ENCODE results near the gene CLDN3. TPM values are rescaled to one million over a fixed set of nuclear protein-coding genes. Genes with fewer than 3 reads are reported as not detected.
"Not testable (repeated sequence)": the region's sequence is repeated elsewhere in the genome, so short reads cannot be mapped to it uniquely, and the experiment has no call there.

CLDN3 gene
- total RNA-seq, 2 donors from 2014 or later = not detected

GRCh38 chr7:73789051-73789450 is 19.0 kb upstream of the CLDN3 start:
- Mint-ChIP-seq H3K4me3 (no peak overlapping the region), H3K27me3 (no peaks in the 10 kb centered on the region), H3K4me1 (no peaks in the 10 kb centered on the region), H3K27ac (no peak overlapping the region), H3K9me3 (no peaks in the 10 kb centered on the region), H3K36me3 (ENCODE audit: low read depth) (no peaks in the 10 kb centered on the region)
- ATAC-seq (replicated peaks) = no peak

- not testable (repeated sequence) for ATAC-seq (replicated peaks); H3K36me3 Mint-ChIP-seq (ENCODE audit: low read depth); H3K27ac Mint-ChIP-seq; H3K4me1 Mint-ChIP-seq; H3K4me3 Mint-ChIP-seq; H3K27me3 Mint-ChIP-seq; H3K9me3 Mint-ChIP-seq
Measured at GRCh38 chr7:73787786-73788048, 17.6 kb upstream of the CLDN3 start.

- no peak for ATAC-seq (replicated peaks)
- H3K27ac Mint-ChIP-seq = no peak overlapping the region
Measured at GRCh38 chr7:73786588-73786987, 16.5 kb upstream of the CLDN3 start.

GRCh38 chr7:73779517-73779916 is 9.4 kb upstream of the CLDN3 start:
- H3K4me3 Mint-ChIP-seq = no peak overlapping the region
- no peak overlapping the region for H3K27ac Mint-ChIP-seq
- no peaks in the 10 kb centered on the region for H3K4me1 Mint-ChIP-seq
- ATAC-seq (replicated peaks) = no peak
- no peaks in the 10 kb centered on the region for H3K9me3 Mint-ChIP-seq
- H3K36me3 Mint-ChIP-seq (ENCODE audit: low read depth) = no peaks in the 10 kb centered on the region
- H3K27me3 Mint-ChIP-seq = peaks cover 6% of the 10 kb centered on the region

More at GRCh38 chr7:73786588-73786987, 16.5 kb upstream of the CLDN3 start:
- H3K4me3 Mint-ChIP-seq = no peak overlapping the region
- H3K27me3 Mint-ChIP-seq = no peaks in the 10 kb centered on the region
- no peaks in the 10 kb centered on the region for H3K4me1 Mint-ChIP-seq
- no peaks in the 10 kb centered on the region for H3K9me3 Mint-ChIP-seq
- no peaks in the 10 kb centered on the region for H3K36me3 Mint-ChIP-seq (ENCODE audit: low read depth)

- H3K9me3 Mint-ChIP-seq = no peaks in the 10 kb centered on the region
- no peaks in the 10 kb centered on the region for H3K4me1 Mint-ChIP-seq
- H3K27ac Mint-ChIP-seq = no peak overlapping the region
- H3K36me3 Mint-ChIP-seq (ENCODE audit: low read depth) = no peaks in the 10 kb centered on the region
- H3K4me3 Mint-ChIP-seq = no peak overlapping the region
- peaks cover 6% of the 10 kb centered on the region for H3K27me3 Mint-ChIP-seq
- no peak for ATAC-seq (replicated peaks)
Measured at GRCh38 chr7:73778801-73779389, 8.8 kb upstream of the CLDN3 start.

GRCh38 chr7:73774923-73775322 is 4.9 kb upstream of the CLDN3 start:
- Mint-ChIP-seq H3K4me1 (no peaks in the 10 kb centered on the region), H3K27me3 (peaks cover 15% of the 10 kb centered on the region)

GRCh38 chr7:73773700-73774517 is 3.8 kb upstream of the CLDN3 start:
- H3K27me3 Mint-ChIP-seq = peaks cover 13% of the 10 kb centered on the region
- H3K9me3 Mint-ChIP-seq = no peaks in the 10 kb centered on the region
- no peak overlapping the region for H3K27ac Mint-ChIP-seq
- H3K4me1 Mint-ChIP-seq = no peaks in the 10 kb centered on the region
- no peaks in the 10 kb centered on the region for H3K36me3 Mint-ChIP-seq (ENCODE audit: low read depth)
- H3K4me3 Mint-ChIP-seq = no peak overlapping the region
- no peak for ATAC-seq (replicated peaks)

More at GRCh38 chr7:73774923-73775322, 4.9 kb upstream of the CLDN3 start:
- Mint-ChIP-seq H3K9me3 (no peaks in the 10 kb centered on the region), H3K27ac (no peak overlapping the region), H3K4me3 (no peak overlapping the region), H3K36me3 (ENCODE audit: low read depth) (no peaks in the 10 kb centered on the region)
- no peak for ATAC-seq (replicated peaks)

- Mint-ChIP-seq H3K4me1 (no peaks in the 10 kb centered on the region), H3K9me3 (no peaks in the 10 kb centered on the region), H3K27me3 (peaks cover 24% of the 10 kb centered on the region), H3K4me3 (no peak overlapping the region), H3K27ac (no peak overlapping the region), H3K36me3 (ENCODE audit: low read depth) (no peaks in the 10 kb centered on the region)
- no peak for ATAC-seq (replicated peaks)
Measured at GRCh38 chr7:73770860-73771670, 995 bp upstream of the CLDN3 start.

- no peak overlapping the region for H3K4me3 Mint-ChIP-seq
- no peaks in the 10 kb centered on the region for H3K36me3 Mint-ChIP-seq (ENCODE audit: low read depth)
- no peaks in the 10 kb centered on the region for H3K4me1 Mint-ChIP-seq
- H3K27me3 Mint-ChIP-seq = peaks cover 21% of the 10 kb centered on the region
- no peak overlapping the region for H3K27ac Mint-ChIP-seq
- ATAC-seq (replicated peaks) = no peak
- no peaks in the 10 kb centered on the region for H3K9me3 Mint-ChIP-seq
Measured at GRCh38 chr7:73769481-73770001, 529 bp downstream of the CLDN3 start.

- Mint-ChIP-seq H3K9me3 (no peaks in the 10 kb centered on the region), H3K27me3 (peaks cover 21% of the 10 kb centered on the region), H3K4me3 (no peak overlapping the region), H3K4me1 (no peaks in the 10 kb centered on the region), H3K27ac (no peak overlapping the region), H3K36me3 (ENCODE audit: low read depth) (no peaks in the 10 kb centered on the region)
- ATAC-seq (replicated peaks) = no peak
Measured at GRCh38 chr7:73768641-73769480, 1.2 kb downstream of the CLDN3 start.

- H3K4me3 Mint-ChIP-seq = no peak overlapping the region
- no peak overlapping the region for H3K27ac Mint-ChIP-seq
Measured at GRCh38 chr7:73766556-73767229, 3.4 kb downstream of the CLDN3 start.

GRCh38 chr7:73762659-73762999 is 7.4 kb downstream of the CLDN3 start:
- no peak for ATAC-seq (replicated peaks)
- H3K4me1 Mint-ChIP-seq = no peaks in the 10 kb centered on the region
- H3K4me3 Mint-ChIP-seq = no peak overlapping the region
- H3K27ac Mint-ChIP-seq = no peak overlapping the region
- peaks cover 3% of the 10 kb centered on the region for H3K27me3 Mint-ChIP-seq
- no peaks in the 10 kb centered on the region for H3K9me3 Mint-ChIP-seq
- H3K36me3 Mint-ChIP-seq (ENCODE audit: low read depth) = no peaks in the 10 kb centered on the region

More at GRCh38 chr7:73766556-73767229, 3.4 kb downstream of the CLDN3 start:
- Mint-ChIP-seq H3K9me3 (no peaks in the 10 kb centered on the region), H3K4me1 (no peaks in the 10 kb centered on the region), H3K36me3 (ENCODE audit: low read depth) (no peaks in the 10 kb centered on the region), H3K27me3 (peaks cover 17% of the 10 kb centered on the region)
- peak; percentile 76 for ATAC-seq (replicated peaks)

- no peaks in the 10 kb centered on the region for H3K27me3 Mint-ChIP-seq
- H3K4me3 Mint-ChIP-seq = no peak overlapping the region
- no peak overlapping the region for H3K27ac Mint-ChIP-seq
- ATAC-seq (replicated peaks) = no peak
- H3K4me1 Mint-ChIP-seq = no peaks in the 10 kb centered on the region
- no peaks in the 10 kb centered on the region for H3K9me3 Mint-ChIP-seq
- H3K36me3 Mint-ChIP-seq (ENCODE audit: low read depth) = no peaks in the 10 kb centered on the region
Measured at GRCh38 chr7:73761854-73762658, 8.0 kb downstream of the CLDN3 start.

Data from activated T-helper 17 cell treated with anti-CD3 and anti-CD28 coated beads, Interleukin-2, amount 50 U/mL, for 72 hours (primary cell).